Glutamatergic neuron (in vitro differentiated cells): ENCODE results near the gene NUDT22. TPM values are rescaled to one million over a fixed set of nuclear protein-coding genes. Genes with fewer than 3 reads are reported as not detected.
A peak's percentile ranks its signal among the peaks of the same experiment; 100 is the strongest.

Experiments
- DNase-seq: peaks from one replicate; pipeline ENCODE4 v3.0.0; 2022
- H3K27ac Mint-ChIP-seq: one replicate; pipeline ENCODE4 v1.8.0; 2020; ENCODE audit warnings: mild to moderate bottlenecking, mixed read lengths, inconsistent platforms; ENCODE audit not compliant: unreplicated experiment
- H3K27me3 Mint-ChIP-seq: one replicate; pipeline ENCODE4 v1.8.0; 2020; ENCODE audit warnings: mild to moderate bottlenecking, moderate library complexity, mixed read lengths, inconsistent platforms; ENCODE audit not compliant: unreplicated experiment
- H3K36me3 Mint-ChIP-seq: one replicate; pipeline ENCODE4 v1.8.0; 2020; ENCODE audit warnings: mild to moderate bottlenecking, mixed read lengths, inconsistent platforms; ENCODE audit not compliant: unreplicated experiment
- H3K4me1 Mint-ChIP-seq: one replicate; pipeline ENCODE4 v1.8.0; 2020; ENCODE audit warnings: mild to moderate bottlenecking, low read depth, mixed read lengths, inconsistent platforms; ENCODE audit not compliant: unreplicated experiment
- H3K4me3 Mint-ChIP-seq: one replicate; pipeline ENCODE4 v1.8.0; 2020; ENCODE audit warnings: mild to moderate bottlenecking, mixed read lengths, inconsistent platforms; ENCODE audit not compliant: unreplicated experiment
- H3K9me3 Mint-ChIP-seq: one replicate; pipeline ENCODE4 v1.8.0; 2020; ENCODE audit warnings: mild to moderate bottlenecking, moderate library complexity, mixed read lengths, inconsistent platforms; ENCODE audit not compliant: unreplicated experiment
- total RNA-seq: library from RNA; stranded (reverse); fragmentation: NEBNext Ultra II Directional; extraction: Animal tissue kit (Norgen Biotek cat#: 25700); gene quantifications from one replicate; pipeline ENCODE4 v1.2.1, GENCODE V29; 2021; ENCODE audit not compliant: unreplicated experiment
- TF ChIP-seq, protein P1 (sequence below): fragments of 200-600 bp; sonication (generic); IDR thresholded peaks from one replicate; pipeline ENCODE4 v1.5.0; 2021; ENCODE audit not compliant: partially characterized antibody, unreplicated experiment

The NUDT22 gene
- total RNA-seq, 1 donor from 2014 or later, result 37.0 TPM

GRCh38 chr11:64185693-64186491 is 40.2 kb upstream of the NUDT22 start, which contains the start of gene STIP1:
STIP1 (plus strand) TSS chr11:64186171; CDS start chr11:64186262, 91 bp downstream.
- Mint-ChIP-seq H3K36me3 (no peaks in the 10 kb centered on the region), H3K4me3 (peak within 1 kb of the TSS; percentile 97), H3K27me3 (peaks cover 11% of the 10 kb centered on the region), H3K9me3 (peaks cover 5% of the 10 kb centered on the region), H3K4me1 (peaks cover 20% of the 10 kb centered on the region), H3K27ac (peak within 1 kb of the TSS; percentile 100)
- peak; percentile 97 for DNase-seq
- TF ChIP-seq, protein P1, sequence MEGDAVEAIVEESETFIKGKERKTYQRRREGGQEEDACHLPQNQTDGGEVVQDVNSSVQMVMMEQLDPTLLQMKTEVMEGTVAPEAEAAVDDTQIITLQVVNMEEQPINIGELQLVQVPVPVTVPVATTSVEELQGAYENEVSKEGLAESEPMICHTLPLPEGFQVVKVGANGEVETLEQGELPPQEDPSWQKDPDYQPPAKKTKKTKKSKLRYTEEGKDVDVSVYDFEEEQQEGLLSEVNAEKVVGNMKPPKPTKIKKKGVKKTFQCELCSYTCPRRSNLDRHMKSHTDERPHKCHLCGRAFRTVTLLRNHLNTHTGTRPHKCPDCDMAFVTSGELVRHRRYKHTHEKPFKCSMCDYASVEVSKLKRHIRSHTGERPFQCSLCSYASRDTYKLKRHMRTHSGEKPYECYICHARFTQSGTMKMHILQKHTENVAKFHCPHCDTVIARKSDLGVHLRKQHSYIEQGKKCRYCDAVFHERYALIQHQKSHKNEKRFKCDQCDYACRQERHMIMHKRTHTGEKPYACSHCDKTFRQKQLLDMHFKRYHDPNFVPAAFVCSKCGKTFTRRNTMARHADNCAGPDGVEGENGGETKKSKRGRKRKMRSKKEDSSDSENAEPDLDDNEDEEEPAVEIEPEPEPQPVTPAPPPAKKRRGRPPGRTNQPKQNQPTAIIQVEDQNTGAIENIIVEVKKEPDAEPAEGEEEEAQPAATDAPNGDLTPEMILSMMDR, result no peak

DNA sequence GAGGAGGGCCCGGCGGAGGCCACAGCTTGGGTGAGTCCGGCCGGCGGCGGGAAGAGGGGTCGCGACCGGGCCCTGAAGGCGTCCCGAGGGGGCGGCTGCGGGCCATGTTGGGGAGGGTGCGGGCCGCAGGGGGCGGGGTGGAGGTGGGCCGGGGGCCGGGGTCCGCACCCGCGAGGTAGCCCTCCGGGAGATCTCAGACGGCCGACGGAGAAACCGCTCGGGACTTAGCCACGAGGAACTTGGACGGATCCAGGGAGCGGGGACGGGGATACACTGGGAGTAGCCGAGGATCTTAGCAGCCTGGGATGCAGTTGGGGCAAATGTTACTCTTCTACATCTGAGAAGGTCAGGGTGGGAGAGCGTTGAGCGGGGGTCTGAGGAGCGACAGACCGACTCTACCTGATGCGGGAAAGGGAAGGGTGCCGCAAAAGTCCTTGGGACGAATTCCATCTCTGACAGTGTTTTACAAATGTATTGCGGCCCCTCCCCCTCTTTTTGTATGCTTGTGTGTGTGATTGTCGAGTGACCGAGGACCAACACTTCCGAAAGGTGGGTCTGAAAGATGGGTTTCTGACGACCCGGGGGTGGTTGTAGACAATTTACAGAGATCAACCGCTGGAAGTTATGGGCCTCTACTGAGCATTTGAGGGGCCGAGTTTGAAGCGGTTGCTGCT is 39.4 kb upstream of the NUDT22 start:
- Mint-ChIP-seq H3K36me3 (no peaks in the 10 kb centered on the region), H3K27me3 (peaks cover 11% of the 10 kb centered on the region), H3K4me3 (no peak overlapping the region), H3K4me1 (peaks cover 14% of the 10 kb centered on the region), H3K27ac (no peak overlapping the region), H3K9me3 (peaks cover 5% of the 10 kb centered on the region)
- TF ChIP-seq, protein P1, result no peak
- DNase-seq, result no peak

GRCh38 chr11:64192434-64192833 is 33.6 kb upstream of the NUDT22 start:
- no peaks in the 10 kb centered on the region for H3K9me3 Mint-ChIP-seq
- no peak overlapping the region for H3K27ac Mint-ChIP-seq
- peaks cover 4% of the 10 kb centered on the region for H3K4me1 Mint-ChIP-seq
- no peaks in the 10 kb centered on the region for H3K27me3 Mint-ChIP-seq
- no peaks in the 10 kb centered on the region for H3K36me3 Mint-ChIP-seq
- H3K4me3 Mint-ChIP-seq, result no peak overlapping the region
- TF ChIP-seq, protein P1, result no peak
- no peak for DNase-seq

DNA sequence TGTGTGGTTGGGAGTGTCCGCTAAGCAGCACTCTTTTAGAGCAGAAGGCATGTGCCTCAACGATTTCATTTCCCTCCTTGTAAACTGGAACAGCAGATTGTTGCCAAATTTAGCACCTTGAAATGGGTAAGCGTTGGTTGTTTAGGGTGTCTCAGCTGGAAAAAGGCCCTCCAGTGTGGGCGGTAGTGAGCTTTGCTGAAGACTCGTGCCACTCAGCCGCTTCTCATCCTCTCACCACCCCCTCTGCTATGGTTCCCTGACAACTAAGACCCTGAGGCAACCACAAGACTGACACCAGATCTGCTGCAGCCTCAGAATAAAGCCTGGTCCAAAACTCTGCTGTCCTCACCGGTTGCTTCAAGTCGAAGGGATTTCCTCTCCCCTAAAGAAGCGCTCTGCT is 29.4 kb upstream of the NUDT22 start:
- peaks cover 2% of the 10 kb centered on the region for H3K9me3 Mint-ChIP-seq
- H3K27ac Mint-ChIP-seq, result no peak overlapping the region
- no peak for DNase-seq
- TF ChIP-seq, protein P1, result no peak
- no peaks in the 10 kb centered on the region for H3K27me3 Mint-ChIP-seq
- H3K4me1 Mint-ChIP-seq, result no peaks in the 10 kb centered on the region
- H3K4me3 Mint-ChIP-seq, result no peak overlapping the region
- no peaks in the 10 kb centered on the region for H3K36me3 Mint-ChIP-seq

- no peak overlapping the region for H3K4me3 Mint-ChIP-seq
- H3K27ac Mint-ChIP-seq, result no peak overlapping the region
- H3K9me3 Mint-ChIP-seq, result peaks cover 2% of the 10 kb centered on the region
- DNase-seq, result no peak
- TF ChIP-seq, protein P1, result no peak
- no peaks in the 10 kb centered on the region for H3K36me3 Mint-ChIP-seq
- peaks cover 2% of the 10 kb centered on the region for H3K4me1 Mint-ChIP-seq
- no peaks in the 10 kb centered on the region for H3K27me3 Mint-ChIP-seq
Observed at GRCh38 chr11:64198511-64198910, 27.6 kb upstream of the NUDT22 start.
